ENCODE data around the gene RASAL2. TPM values are rescaled to one million over a fixed set of nuclear protein-coding genes. Genes with fewer than 3 reads are reported as not detected.

Gene RASAL2
- total and polyA plus RNA-seq, 2 of the 4 experiments (the other 2 are of a cell fraction), result 13.1 to 20.6 TPM

GRCh38 chr1:178328728-178329127 is 234.8 kb downstream of the RASAL2 start:
- no peak overlapping the region for H2BK20ac ChIP-seq (ENCODE audit: low read depth, low read length)
- H3K23ac ChIP-seq (ENCODE audit: low read depth, low read length), result no peak overlapping the region
- no peak overlapping the region for H2BK15ac ChIP-seq (ENCODE audit: low read depth, low read length)
- ChIA-PET CTCF (no interaction called here), POLR2A (ENCODE audit: unreplicated experiment) (no interaction called here)
- H3K27me3 ChIP-seq (ENCODE audit: control insufficient read depth, insufficient read depth, low read length), result no peaks in the 10 kb centered on the region
- peaks cover 3% of the 10 kb centered on the region; the same call in 1 of the 2 replicates for H3K4me1 ChIP-seq (ENCODE audit: control insufficient read depth, insufficient read depth, low read length)
- H3K9me1 ChIP-seq (ENCODE audit: insufficient read depth, low read length), result peaks cover 3% of the 10 kb centered on the region; the same call in 1 of the 2 replicates
- no peaks in the 10 kb centered on the region for H4K20me1 ChIP-seq (ENCODE audit: insufficient read depth, low read length)
- H2BK5ac ChIP-seq (ENCODE audit: low read depth, low read length, poor library complexity, severe bottlenecking), result no peak overlapping the region
- no peak overlapping the region for H3K4me2 ChIP-seq (ENCODE audit: low read depth, low read length)
- H2AK9ac ChIP-seq (replicated peaks; ENCODE audit: low read depth, low read length, poor library complexity), result no peak overlapping the region
- WGBS, 2 experiments (ENCODE audit: extremely low coverage in 2 of 2, insufficient read length in 1 of 2), result no CpG with 5 or more reads among the region's 3 CpGs
- H2AFZ ChIP-seq (replicated peaks; ENCODE audit: low read length, poor library complexity), result no peak overlapping the region
- no peak overlapping the region for H3K9ac ChIP-seq (ENCODE audit: low read depth, low read length)
- in situ Hi-C loops (cut with MboI; ENCODE audit: low sequenced_read_pairs), result no loop called here
- H4K91ac ChIP-seq (ENCODE audit: insufficient read depth, low read depth, low read length), result no peak overlapping the region
- H3K79me1 ChIP-seq (ENCODE audit: low read depth in 1 of 2, low read length in 2 of 2), result peaks cover 10 to 26% of the 10 kb centered on the region in 2 experiments
- dilution Hi-C loops (cut with HindIII; ENCODE audit: low sequenced_read_pairs, unreplicated experiment), result no loop called here
- no peak overlapping the region for H3K27ac ChIP-seq (ENCODE audit: insufficient read depth, low read length)
- intact Hi-C loops (cut with micrococcal nuclease), result no loop called here
- TF ChIP-seq CTCF (conservative IDR thresholded peaks at IDR 0.05; ENCODE audit: low read depth, low read length) (no peak), SMC3 (IDR thresholded peaks at IDR 0.05; ENCODE audit: low read depth, low read length) (no peak), FOS (IDR thresholded peaks at IDR 0.05; ENCODE audit: low read depth, low read length) (no peak), MAFK (IDR thresholded peaks at IDR 0.05; ENCODE audit: low read depth, low read length) (no peak)
- H3K14ac ChIP-seq (replicated peaks; ENCODE audit: low read depth, low read length), result no peak overlapping the region
- no peaks in the 10 kb centered on the region for H3K36me3 ChIP-seq (ENCODE audit: control insufficient read depth, insufficient read depth, low read length)
- no peak overlapping the region for H4K5ac ChIP-seq (ENCODE audit: low read depth, low read length)
- no peak overlapping the region for H2AK5ac ChIP-seq (ENCODE audit: low read depth, low read length)
- H3K4me3 ChIP-seq (ENCODE audit: insufficient read depth, low read depth, low read length), result no peak overlapping the region
- BruUV-seq (replicated peaks), result no TSS peak
- no peaks in the 10 kb centered on the region for H3K9me3 ChIP-seq (ENCODE audit: control insufficient read depth, insufficient read depth, low read length)
- no peak overlapping the region for H4K8ac ChIP-seq (ENCODE audit: low read depth in 2 of 2, low read length in 2 of 2)
- no peak for DNase-seq
- no peak overlapping the region for H2BK120ac ChIP-seq (ENCODE audit: low read depth, low read length)
- H3K18ac ChIP-seq (ENCODE audit: low read depth, low read length), result no peak overlapping the region
- H3K56ac ChIP-seq (ENCODE audit: extremely low read depth, insufficient read depth, low read length), result no peak overlapping the region
- H3K4ac ChIP-seq (ENCODE audit: low read depth, low read length), result no peak overlapping the region
- ATAC-seq (ENCODE audit: low read depth), result no peak
